OCI-LY1 (cell line): Measurements from ENCODE around the gene CETP.

Experiments
- EZH2 ChIP-seq: fragments of 200-600 bp; sonication (generic), shearing (Covaris generic); IDR thresholded peaks from 2 replicates; pipeline ENCODE4 v1.8.0; 2017; ENCODE audit warnings: borderline replicate concordance, mixed run types, mild to moderate bottlenecking, antibody characterized with exemption, low read length, moderate library complexity, mixed read lengths
- TF ChIP-seq, protein P1 (sequence below): fragments of 200-600 bp; sonication (generic), shearing (Covaris generic); IDR thresholded peaks from 2 replicates; pipeline ENCODE4 v1.5.1; 2017; ENCODE audit warnings: mild to moderate bottlenecking, antibody characterized with exemption, low read length, moderate library complexity, mixed read lengths

GRCh38 chr16:56932721-56933619 lies 28.8 kb upstream of the CETP start:
- TF ChIP-seq, protein P1, sequence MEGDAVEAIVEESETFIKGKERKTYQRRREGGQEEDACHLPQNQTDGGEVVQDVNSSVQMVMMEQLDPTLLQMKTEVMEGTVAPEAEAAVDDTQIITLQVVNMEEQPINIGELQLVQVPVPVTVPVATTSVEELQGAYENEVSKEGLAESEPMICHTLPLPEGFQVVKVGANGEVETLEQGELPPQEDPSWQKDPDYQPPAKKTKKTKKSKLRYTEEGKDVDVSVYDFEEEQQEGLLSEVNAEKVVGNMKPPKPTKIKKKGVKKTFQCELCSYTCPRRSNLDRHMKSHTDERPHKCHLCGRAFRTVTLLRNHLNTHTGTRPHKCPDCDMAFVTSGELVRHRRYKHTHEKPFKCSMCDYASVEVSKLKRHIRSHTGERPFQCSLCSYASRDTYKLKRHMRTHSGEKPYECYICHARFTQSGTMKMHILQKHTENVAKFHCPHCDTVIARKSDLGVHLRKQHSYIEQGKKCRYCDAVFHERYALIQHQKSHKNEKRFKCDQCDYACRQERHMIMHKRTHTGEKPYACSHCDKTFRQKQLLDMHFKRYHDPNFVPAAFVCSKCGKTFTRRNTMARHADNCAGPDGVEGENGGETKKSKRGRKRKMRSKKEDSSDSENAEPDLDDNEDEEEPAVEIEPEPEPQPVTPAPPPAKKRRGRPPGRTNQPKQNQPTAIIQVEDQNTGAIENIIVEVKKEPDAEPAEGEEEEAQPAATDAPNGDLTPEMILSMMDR, result no peak
- TF ChIP-seq EZH2, result no peak
